ENCODE data around the gene MID2.
"Not testable (repeated sequence)": the region's sequence is repeated elsewhere in the genome, so short reads cannot be mapped to it uniquely, and the experiment has no call there.

Gene MID2

DNA sequence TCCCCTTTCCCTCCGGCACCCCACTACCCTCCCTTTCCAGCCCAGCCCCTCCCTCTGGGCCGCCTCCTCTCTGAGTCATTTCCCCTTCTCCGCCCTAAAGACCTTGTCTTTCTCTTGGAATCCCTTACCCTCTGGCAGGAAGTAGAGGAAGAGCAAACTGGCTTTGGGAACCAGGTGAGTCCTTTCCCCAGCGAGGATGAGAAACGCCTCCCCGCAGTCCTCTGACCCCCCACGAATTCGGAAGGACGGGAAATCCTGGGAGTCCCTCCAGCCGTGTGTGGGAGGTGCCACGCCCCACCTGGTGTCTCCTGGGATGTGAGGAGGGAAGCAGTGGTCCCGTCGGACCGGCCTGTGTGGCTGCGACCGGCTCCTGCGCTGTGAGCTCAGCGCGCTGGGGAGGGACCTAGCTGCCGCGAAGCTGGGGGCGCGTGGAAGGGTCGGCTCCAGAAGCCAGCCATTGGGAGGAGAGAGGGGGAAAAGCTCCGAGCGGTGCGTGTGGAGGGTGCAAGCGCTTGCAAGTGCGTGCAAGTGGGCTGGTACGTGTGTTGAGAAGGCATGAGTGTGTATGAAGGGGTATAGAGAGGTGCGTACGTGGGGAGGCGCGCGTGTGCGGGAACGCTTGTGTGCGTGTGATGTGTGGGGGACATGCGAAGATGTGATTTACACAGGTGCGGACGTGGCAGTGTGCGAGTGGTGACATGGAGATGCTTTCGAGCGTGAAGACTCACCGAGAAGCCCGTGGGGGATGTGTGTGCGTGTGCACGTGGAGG, 110.2 kb downstream of the MID2 start:
- peak; percentile 6 to 24 for DNase-seq (ENCODE audit: low read depth in 2 of 2)
- TF ChIP-seq, protein P1, sequence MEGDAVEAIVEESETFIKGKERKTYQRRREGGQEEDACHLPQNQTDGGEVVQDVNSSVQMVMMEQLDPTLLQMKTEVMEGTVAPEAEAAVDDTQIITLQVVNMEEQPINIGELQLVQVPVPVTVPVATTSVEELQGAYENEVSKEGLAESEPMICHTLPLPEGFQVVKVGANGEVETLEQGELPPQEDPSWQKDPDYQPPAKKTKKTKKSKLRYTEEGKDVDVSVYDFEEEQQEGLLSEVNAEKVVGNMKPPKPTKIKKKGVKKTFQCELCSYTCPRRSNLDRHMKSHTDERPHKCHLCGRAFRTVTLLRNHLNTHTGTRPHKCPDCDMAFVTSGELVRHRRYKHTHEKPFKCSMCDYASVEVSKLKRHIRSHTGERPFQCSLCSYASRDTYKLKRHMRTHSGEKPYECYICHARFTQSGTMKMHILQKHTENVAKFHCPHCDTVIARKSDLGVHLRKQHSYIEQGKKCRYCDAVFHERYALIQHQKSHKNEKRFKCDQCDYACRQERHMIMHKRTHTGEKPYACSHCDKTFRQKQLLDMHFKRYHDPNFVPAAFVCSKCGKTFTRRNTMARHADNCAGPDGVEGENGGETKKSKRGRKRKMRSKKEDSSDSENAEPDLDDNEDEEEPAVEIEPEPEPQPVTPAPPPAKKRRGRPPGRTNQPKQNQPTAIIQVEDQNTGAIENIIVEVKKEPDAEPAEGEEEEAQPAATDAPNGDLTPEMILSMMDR (IDR thresholded peaks at IDR 0.05; ENCODE audit: low read depth, low read length), result no peak
- peak overlapping the region; percentile 33 to 53 for H3K4me3 ChIP-seq (replicated peaks in 1 of 2; ENCODE audit: low read depth in 2 of 2, low read length in 2 of 2)

DNA sequence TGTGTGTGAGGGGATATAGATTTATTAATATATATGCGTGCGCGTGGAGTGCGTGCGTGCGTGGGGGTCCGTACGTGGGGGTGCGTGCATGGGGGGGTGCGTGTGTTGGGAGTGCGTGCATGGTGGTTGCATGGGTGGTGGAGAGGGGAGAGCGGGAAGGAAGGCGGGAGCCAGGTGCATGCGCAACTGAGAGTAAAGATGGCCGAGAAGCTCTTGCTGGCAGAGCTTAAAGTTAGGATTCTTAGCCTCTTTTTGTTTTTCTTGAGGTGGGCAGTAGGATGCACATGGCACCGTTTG, 110.7 kb downstream of the MID2 start:
- no peak for DNase-seq (ENCODE audit: low read depth in 2 of 2)
- TF ChIP-seq, protein P1 (IDR thresholded peaks at IDR 0.05; ENCODE audit: low read depth, low read length), result no peak
- peak overlapping the region in 1 of 2 donors; percentile 18 for H3K4me3 ChIP-seq (replicated peaks in 1 of 2; ENCODE audit: low read depth in 2 of 2, low read length in 2 of 2)

DNA sequence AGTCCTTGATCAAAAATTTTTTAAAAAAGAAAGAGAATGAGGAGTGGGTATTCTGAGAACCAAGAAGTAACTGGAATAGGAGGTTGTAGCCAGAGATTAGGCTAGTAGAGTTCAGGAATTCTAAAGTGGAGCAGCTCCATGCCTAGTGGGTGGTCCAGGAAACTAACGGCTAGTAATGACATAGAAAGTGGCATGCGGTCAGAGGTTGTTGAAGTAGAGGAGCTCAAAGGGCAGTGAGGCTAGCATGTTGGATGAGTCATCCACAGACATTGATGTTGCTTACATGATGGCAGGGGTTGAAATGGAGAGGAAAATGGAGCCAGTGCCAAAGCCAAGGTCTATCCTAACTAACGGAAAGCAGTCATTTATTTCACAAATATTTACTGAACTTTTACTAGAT, 114.4 kb downstream of the MID2 start:
- H3K4me3 ChIP-seq (replicated peaks in 1 of 2; ENCODE audit: low read depth in 2 of 2, low read length in 2 of 2), result no peak overlapping the region
- TF ChIP-seq, protein P1 (IDR thresholded peaks at IDR 0.05; ENCODE audit: low read depth, low read length), result no peak
- DNase-seq (ENCODE audit: low read depth in 2 of 2), result no peak

DNA sequence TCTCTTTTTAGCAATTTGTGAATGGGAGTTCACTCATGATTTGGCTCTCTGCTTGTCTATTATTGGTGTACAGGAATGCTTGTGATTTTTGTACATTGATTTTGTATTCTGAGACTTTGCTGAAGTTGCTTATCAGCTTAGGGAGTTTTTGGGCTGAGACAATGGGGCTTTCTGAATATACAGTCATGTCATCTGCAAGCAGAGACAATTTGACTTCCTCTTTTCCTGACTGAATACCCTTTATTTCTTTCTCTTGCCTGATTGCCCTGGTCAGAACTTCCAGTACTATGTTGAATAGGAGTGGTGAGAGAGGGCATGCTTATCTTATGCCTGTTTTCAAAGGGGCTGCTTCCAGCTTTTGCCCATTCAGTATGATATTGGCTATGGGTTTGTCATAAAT, 129.7 kb downstream of the MID2 start:
- not testable (repeated sequence) for DNase-seq (ENCODE audit: low read depth in 2 of 2); H3K4me3 ChIP-seq (replicated peaks in 1 of 2; ENCODE audit: low read depth in 2 of 2, low read length in 2 of 2)

DNA sequence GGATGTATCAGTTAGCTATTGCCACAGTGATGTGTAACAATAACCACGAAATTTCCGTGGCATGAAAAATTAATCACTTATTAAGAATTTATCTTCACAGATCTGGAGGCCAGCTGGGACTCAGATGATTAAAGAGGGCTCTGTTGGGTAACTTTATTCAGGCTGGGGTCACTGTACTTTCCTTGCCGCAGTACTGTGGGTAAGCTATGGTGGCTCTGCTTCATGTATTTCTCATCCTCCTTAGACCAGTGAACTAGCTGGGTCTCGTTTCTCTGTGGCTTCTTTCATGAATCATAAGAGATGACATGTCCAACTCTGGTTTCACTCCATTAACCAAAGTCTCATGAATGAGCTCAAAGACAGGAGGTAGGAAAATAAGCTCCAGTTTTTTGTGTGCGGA, 143.0 kb downstream of the MID2 start:
- no peak for DNase-seq (ENCODE audit: low read depth in 2 of 2)
- TF ChIP-seq, protein P1 (IDR thresholded peaks at IDR 0.05; ENCODE audit: low read depth, low read length), result no peak
- no peak overlapping the region for H3K4me3 ChIP-seq (replicated peaks in 1 of 2; ENCODE audit: low read depth in 2 of 2, low read length in 2 of 2)

DNA sequence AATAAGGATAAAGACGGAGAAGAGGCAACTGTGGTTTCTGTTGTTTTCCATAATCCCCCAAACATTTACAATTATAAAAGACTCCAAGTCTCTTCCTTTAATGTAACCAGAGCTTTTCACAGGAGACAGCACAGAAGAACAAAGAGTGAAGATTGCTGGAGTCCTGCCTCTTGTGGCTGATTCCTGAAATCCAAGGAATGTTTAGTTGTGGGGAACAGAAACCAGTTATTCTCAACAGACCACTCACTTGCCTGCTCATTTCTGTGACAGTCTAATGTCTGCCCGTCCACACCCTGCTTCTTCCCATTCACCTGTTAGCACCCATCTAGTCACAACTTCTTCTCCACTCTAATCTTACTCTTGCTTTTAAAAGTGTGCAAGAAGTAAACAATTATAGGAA, 144.4 kb downstream of the MID2 start:
- no peak overlapping the region for H3K4me3 ChIP-seq (replicated peaks in 1 of 2; ENCODE audit: low read depth in 2 of 2, low read length in 2 of 2)
- TF ChIP-seq, protein P1 (IDR thresholded peaks at IDR 0.05; ENCODE audit: low read depth, low read length), result no peak
- no peak for DNase-seq (ENCODE audit: low read depth in 2 of 2)

DNA sequence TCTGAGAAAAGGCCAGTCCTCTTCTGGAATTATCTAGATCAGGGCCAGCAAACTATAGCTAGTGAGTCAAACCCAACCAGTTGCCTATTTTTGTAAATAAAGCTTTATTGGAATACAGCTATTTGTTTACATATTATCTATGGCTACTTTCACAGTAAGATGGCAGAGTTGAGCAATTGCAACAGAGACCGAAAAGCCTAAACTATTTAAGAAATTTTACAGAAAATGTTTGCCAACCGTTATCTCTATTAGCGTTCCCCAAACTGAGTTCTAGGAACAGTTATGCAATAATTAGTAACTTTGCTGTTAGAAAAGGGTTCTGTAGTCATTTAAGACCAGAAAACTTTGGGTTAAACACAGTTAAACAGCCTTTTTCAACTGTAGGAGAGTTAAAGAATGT, 146.0 kb downstream of the MID2 start:
- TF ChIP-seq, protein P1 (IDR thresholded peaks at IDR 0.05; ENCODE audit: low read depth, low read length), result no peak
- H3K4me3 ChIP-seq (replicated peaks in 1 of 2; ENCODE audit: low read depth in 2 of 2, low read length in 2 of 2), result no peak overlapping the region
- peak in 1 of 2 donors; percentile 47 for DNase-seq (ENCODE audit: low read depth in 2 of 2)

Data from cardiac fibroblast (primary cell).